Colonic mucosa (tissue), 4 donors: ENCODE data around the gene SGPL1. TPM values are rescaled to one million over a fixed set of nuclear protein-coding genes. Genes with fewer than 3 reads are reported as not detected.
"Not testable (repeated sequence)": the region's sequence is repeated elsewhere in the genome, so short reads cannot be mapped to it uniquely, and the experiment has no call there.

ENCODE experiments used
- DNase-seq: peaks from one replicate; pipeline ENCODE4 v3.0.0-alpha.2; 2020
- H3K27ac ChIP-seq: fragments of 200-600 bp; one replicate; pipeline ENCODE4 v1.8.0; 2021
- H3K27me3 ChIP-seq: fragments of 200-600 bp; one replicate; pipeline ENCODE4 v1.8.0; 2021
- H3K36me3 ChIP-seq: fragments of 200-600 bp; one replicate; pipeline ENCODE4 v1.8.0; 2021
- H3K4me1 ChIP-seq: fragments of 200-600 bp; one replicate; pipeline ENCODE4 v1.8.0; 2021; ENCODE audit warnings: mild to moderate bottlenecking
- H3K4me3 ChIP-seq: fragments of 200-600 bp; one replicate; pipeline ENCODE4 v1.8.0; 2021
- H3K9ac ChIP-seq, 2 donors: one replicate each; pipeline ENCODE4 v1.7.0; 2013; ENCODE audit warnings: control low read depth in 2 of 2, low read depth in 2 of 2, low read length in 2 of 2
- H3K9me3 ChIP-seq: fragments of 200-600 bp; one replicate; pipeline ENCODE4 v1.8.0; 2021
- intact Hi-C: fragments of 100-400 bp; cut with DNase I; formaldehyde crosslinking; loops from one replicate; pipeline ENCODE4 v1.14.1; 2022
- total RNA-seq, 2 donors: library from RNA; stranded (reverse); fragmentation: NEBNext Ultra II Directional in 1 of 2; extraction: Animal tissue kit (Norgen Biotek cat#: 25700) in 1 of 2; gene quantifications; one replicate each; pipeline ENCODE4 v1.2.1, GENCODE V29; 2021
- TF ChIP-seq, protein P1 (sequence below): fragments of 200-600 bp; IDR thresholded peaks from one replicate; pipeline ENCODE4 v1.8.0; 2022; ENCODE audit warnings: antibody characterized with exemption, mild to moderate bottlenecking
- donor health status: healthy.
- donor health status: DM: no; HTN: no; CAD: no.
- donor health status: DM: no; HTN: no; CAD: no.

Gene SGPL1
- total RNA-seq, 2 donors from 2014 or later = 59.8 to 67.6 TPM

DNA sequence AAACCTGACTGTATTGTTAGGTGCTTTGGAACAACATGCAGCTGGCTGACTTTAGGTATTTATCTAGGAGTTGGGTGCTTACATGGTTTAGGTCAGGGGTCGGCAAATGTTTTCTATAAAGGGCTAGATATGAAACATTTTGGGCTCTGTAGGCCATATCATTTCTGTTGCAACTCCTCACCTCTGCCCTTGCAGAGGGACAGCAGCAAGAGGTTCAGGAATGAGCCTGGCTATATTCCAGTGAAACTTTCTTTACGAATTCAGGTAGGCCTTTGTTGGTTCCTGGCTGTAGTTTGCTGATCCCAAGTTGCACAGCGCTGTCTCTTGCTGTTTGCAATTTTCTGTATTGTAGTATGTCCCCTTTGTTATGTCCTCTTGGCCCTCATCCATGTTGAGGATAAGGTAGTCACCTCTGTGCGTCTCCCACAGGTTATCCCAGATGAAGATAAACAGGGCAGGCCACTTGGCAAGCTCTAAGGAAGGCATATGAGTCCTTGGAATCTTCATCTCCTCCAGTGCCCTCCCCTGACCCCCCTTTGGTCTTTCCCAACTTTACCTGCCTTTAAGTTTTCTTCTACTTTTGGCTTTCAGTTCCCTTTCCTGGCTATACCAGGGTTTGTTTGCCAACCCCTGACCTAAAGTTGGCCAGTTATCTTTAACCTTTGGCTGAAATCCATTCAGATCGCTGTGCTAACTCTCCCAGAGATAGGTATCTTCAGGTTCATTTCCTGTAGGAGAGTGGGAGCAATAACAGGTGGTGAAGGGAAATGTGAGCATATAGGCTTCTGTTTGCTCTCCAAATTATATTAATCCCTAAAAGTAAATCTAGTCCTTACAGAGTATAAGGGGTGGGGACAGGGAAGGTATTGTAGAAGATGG, 36.1 kb downstream of the SGPL1 start:
- H3K4me1 ChIP-seq = peaks cover 6% of the 10 kb centered on the region
- H3K4me3 ChIP-seq = no peak overlapping the region
- H3K9ac ChIP-seq = no peak overlapping the region
- H3K36me3 ChIP-seq = no peaks in the 10 kb centered on the region
- peak overlapping the region; percentile 30 for H3K27ac ChIP-seq
- H3K9me3 ChIP-seq = no peaks in the 10 kb centered on the region
- peak; percentile 42 for DNase-seq
- TF ChIP-seq, protein P1, sequence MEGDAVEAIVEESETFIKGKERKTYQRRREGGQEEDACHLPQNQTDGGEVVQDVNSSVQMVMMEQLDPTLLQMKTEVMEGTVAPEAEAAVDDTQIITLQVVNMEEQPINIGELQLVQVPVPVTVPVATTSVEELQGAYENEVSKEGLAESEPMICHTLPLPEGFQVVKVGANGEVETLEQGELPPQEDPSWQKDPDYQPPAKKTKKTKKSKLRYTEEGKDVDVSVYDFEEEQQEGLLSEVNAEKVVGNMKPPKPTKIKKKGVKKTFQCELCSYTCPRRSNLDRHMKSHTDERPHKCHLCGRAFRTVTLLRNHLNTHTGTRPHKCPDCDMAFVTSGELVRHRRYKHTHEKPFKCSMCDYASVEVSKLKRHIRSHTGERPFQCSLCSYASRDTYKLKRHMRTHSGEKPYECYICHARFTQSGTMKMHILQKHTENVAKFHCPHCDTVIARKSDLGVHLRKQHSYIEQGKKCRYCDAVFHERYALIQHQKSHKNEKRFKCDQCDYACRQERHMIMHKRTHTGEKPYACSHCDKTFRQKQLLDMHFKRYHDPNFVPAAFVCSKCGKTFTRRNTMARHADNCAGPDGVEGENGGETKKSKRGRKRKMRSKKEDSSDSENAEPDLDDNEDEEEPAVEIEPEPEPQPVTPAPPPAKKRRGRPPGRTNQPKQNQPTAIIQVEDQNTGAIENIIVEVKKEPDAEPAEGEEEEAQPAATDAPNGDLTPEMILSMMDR = no peak
- intact Hi-C loops = no loop called here
- no peaks in the 10 kb centered on the region for H3K27me3 ChIP-seq

DNA sequence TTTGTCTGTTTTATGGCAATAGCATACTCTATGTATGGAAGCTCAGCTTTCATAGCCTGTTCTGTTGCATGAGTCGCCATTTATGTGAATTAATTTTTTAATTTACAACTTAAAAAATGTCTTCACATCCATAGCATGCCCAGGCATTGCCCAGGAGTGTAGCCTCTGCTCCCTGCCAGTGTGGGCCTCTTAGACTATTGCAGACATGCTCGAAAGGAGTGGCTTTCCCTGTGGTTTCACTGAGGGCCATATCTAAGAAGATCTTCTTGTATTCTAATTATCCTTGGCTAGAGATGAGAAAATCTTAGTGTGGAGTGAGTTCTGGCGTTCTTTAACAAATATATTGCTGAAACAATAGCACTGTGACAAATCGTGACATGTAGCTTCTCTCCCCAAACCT, 37.3 kb downstream of the SGPL1 start:
- DNase-seq = no peak
- TF ChIP-seq, protein P1 = no peak
- intact Hi-C loops = no loop called here

GRCh38 chr10:70853457-70853856, 37.7 kb downstream of the SGPL1 start:
- peaks cover 6% of the 10 kb centered on the region for H3K4me1 ChIP-seq
- intact Hi-C loops = no loop called here
- no peak overlapping the region for H3K4me3 ChIP-seq
- H3K36me3 ChIP-seq = no peaks in the 10 kb centered on the region
- no peaks in the 10 kb centered on the region for H3K27me3 ChIP-seq
- no peak overlapping the region for H3K9ac ChIP-seq
- DNase-seq = no peak
- no peaks in the 10 kb centered on the region for H3K9me3 ChIP-seq
- TF ChIP-seq, protein P1 = no peak
- H3K27ac ChIP-seq = no peak overlapping the region

More for the DNA sequence above, 37.3 kb downstream of the SGPL1 start:
- no peaks in the 10 kb centered on the region for H3K9me3 ChIP-seq
- H3K27me3 ChIP-seq = no peaks in the 10 kb centered on the region
- H3K9ac ChIP-seq = no peak overlapping the region
- no peak overlapping the region for H3K27ac ChIP-seq
- no peak overlapping the region for H3K4me3 ChIP-seq
- no peaks in the 10 kb centered on the region for H3K36me3 ChIP-seq
- peaks cover 6% of the 10 kb centered on the region for H3K4me1 ChIP-seq

DNA sequence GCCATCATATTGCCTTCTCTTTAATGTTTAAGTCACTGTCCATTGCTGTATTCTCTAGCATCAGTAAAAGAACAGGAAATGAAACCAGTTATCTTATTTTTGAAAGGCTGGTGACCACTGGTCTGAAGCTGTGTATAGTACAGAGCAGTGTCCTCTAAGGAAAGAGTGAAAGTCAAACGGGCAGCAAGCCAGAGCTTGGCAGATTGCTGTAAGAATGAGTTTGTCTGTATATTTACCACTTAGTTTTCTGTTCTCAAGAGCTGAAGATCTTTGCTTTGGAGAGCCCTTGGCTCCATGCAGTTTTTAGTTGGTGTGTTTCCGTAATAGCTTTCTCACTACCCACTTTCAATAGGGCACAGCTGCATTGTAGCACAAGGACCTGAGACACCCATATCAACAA, 40.7 kb downstream of the SGPL1 start:
- no peaks in the 10 kb centered on the region for H3K9me3 ChIP-seq
- no peak overlapping the region for H3K27ac ChIP-seq
- TF ChIP-seq, protein P1 = no peak
- no peaks in the 10 kb centered on the region for H3K27me3 ChIP-seq
- no peaks in the 10 kb centered on the region for H3K36me3 ChIP-seq
- DNase-seq = no peak
- no peak overlapping the region for H3K9ac ChIP-seq
- H3K4me1 ChIP-seq = peaks cover 6% of the 10 kb centered on the region
- H3K4me3 ChIP-seq = no peak overlapping the region
- intact Hi-C loops = no loop called here

DNA sequence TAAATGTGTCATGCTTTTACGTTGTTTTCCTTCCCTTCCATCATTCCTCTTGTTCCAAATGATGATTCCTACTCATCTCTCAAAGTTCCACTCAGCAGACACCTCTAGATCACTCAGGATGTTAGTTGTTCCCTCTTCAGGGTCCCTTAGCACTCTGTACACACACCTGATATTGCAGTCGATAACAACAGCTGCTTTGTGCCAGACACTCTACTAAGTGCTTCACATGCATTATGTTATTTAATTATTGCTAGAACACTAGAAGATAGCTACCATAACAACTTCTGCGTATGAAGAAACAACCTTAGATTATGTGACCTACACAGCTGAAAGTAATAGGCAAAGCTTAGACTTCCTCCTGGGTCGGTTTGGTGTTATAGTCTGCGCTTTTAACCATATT, 43.0 kb downstream of the SGPL1 start:
- DNase-seq = no peak

DNA sequence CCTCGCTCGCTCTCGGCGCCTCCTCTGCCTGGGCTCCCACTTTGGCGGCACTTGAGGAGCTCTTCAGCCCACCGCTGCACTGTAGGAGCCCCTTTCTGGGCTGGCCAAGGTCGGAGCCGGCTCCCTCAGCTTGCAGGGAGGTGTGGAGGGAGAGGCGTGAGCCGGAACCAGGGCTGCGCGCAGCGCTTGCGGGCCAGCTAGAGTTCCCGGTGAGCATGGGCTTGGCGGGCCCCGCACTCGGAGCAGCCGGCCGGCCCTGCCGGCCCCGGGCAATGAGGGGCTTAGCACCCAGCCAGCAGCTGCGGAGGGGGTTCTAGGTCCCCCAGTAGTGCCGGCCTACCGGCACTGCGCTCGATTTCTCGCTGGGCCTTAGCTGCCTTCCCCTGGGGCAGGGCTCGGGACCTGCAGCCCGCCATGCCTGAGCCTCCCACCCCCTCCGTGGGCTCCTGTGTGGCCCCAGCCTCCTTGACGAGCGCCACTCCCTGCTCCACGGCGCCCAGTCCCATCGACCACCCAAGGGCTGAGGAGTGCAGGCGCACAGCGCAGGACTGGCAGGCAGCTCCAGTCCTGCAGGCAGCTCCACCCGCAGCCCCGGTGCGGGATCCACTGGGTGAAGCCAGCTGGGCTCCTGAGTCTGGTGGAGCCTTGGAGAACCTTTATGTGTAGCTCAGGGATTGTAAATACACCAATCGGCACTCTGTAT, 45.9 kb downstream of the SGPL1 start:
- H3K4me1 ChIP-seq, H3K27me3 ChIP-seq, H3K9me3 ChIP-seq, H3K9ac ChIP-seq, H3K27ac ChIP-seq, intact Hi-C loops, H3K4me3 ChIP-seq, DNase-seq, H3K36me3 ChIP-seq: not testable (repeated sequence)

More for the DNA sequence above, 43.0 kb downstream of the SGPL1 start:
- intact Hi-C loops = no loop called here
- Histone ChIP-seq H3K27me3 (no peaks in the 10 kb centered on the region), H3K27ac (no peak overlapping the region), H3K9ac (no peak overlapping the region), H3K4me3 (no peak overlapping the region), H3K4me1 (no peaks in the 10 kb centered on the region), H3K9me3 (no peaks in the 10 kb centered on the region), H3K36me3 (no peaks in the 10 kb centered on the region)
- TF ChIP-seq, protein P1 = no peak
